ENCODE measurements around the gene CAMSAP2.

Gene CAMSAP2

DNA sequence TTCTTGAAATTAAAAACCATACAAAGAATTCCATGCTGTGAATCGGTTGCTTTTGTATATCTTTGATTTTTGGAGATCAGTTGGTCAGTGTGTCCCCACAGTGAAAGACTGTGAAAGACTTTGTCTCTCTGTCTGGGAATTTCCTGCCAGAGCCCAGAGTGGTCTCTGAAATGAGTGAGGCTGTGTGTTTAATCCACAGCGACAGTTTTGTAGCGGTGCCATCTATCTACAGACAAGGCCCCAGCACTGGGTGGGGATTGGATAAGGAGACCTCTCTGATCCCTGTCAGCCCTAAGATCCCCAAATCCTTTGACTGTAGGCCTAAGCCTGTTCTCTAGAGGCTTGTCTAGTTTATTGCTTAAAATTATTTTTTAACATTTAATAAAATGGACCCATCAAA is 144.4 kb downstream of the CAMSAP2 start:
- H3K4me3 ChIP-seq (ENCODE audit: low read depth, low read length), result no peak overlapping the region
- DNase-seq (ENCODE audit: low read depth, low spot score), result no peak
- TF ChIP-seq, protein P1, sequence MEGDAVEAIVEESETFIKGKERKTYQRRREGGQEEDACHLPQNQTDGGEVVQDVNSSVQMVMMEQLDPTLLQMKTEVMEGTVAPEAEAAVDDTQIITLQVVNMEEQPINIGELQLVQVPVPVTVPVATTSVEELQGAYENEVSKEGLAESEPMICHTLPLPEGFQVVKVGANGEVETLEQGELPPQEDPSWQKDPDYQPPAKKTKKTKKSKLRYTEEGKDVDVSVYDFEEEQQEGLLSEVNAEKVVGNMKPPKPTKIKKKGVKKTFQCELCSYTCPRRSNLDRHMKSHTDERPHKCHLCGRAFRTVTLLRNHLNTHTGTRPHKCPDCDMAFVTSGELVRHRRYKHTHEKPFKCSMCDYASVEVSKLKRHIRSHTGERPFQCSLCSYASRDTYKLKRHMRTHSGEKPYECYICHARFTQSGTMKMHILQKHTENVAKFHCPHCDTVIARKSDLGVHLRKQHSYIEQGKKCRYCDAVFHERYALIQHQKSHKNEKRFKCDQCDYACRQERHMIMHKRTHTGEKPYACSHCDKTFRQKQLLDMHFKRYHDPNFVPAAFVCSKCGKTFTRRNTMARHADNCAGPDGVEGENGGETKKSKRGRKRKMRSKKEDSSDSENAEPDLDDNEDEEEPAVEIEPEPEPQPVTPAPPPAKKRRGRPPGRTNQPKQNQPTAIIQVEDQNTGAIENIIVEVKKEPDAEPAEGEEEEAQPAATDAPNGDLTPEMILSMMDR (IDR thresholded peaks at IDR 0.05; ENCODE audit: insufficient read depth, low read length, missing control alignments), result no peak
- ChIA-PET POLR2A (no interaction called here), CTCF (interaction anchor here (0.7 kb wide), 1 partner anchor 134 kb away, joined by 3 read pairs; no protein-coding TSS in a partner anchor)

DNA sequence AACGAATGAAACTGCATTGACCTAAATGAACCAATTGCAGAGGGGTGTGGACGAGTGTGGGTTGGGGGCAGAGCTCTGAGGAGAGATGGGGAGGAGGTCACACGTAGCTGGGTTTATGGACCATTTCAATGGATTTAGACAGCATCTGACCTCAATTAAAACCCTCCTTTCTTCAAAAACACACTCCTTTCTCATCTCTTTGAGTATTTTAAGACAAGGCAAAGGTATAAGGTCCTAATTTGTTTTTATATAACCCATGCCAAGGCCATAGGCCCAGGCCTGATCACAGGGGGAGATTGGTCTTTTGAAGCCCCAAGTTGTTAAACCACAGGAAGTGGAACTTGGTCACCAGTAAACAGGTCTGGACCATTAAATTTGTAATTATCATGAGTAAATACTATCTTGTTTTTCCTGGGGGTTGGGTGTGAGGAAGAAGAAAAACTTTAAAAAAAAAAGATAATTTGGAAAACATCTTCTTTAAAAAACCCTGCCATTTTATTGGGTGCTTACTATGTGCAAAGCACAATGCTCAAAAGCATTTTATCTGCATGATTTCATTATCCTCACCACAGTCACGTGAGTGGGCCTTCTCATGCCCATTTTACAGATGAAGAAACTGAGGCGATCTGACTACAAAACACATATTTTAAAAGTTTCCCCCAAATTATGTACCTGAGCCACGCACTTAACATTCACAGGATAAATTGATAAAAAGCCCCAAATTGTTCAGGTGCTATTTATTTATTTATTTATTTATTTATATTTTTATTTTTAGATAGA is 147.1 kb downstream of the CAMSAP2 start:
- POLR2A ChIA-PET, result no interaction called here
- no peak for DNase-seq (ENCODE audit: low read depth, low spot score)
- H3K4me3 ChIP-seq (ENCODE audit: low read depth, low read length), result no peak overlapping the region
- TF ChIP-seq, protein P1 (IDR thresholded peaks at IDR 0.05; ENCODE audit: insufficient read depth, low read length, missing control alignments), result no peak
- CTCF ChIA-PET, result no interaction called here

DNA sequence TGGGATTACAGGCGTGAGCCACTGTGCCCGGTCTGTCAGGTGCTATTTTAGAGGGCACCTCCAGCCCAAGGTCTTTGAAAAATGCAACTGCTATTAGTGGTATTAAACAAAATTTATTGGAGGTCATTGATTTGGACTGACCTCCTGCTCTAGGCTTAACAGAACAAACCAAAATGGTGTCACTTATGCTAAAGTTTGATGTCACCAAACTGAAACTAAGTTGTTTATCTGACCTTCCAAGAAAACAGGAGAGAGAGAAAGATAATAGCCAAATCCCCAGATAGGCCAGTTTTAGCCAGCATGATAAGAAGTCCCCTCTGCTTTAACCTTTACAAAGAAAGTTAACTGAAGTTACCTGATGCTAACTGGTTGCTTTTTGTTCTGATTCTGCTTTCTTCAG is 147.9 kb downstream of the CAMSAP2 start:
- DNase-seq (ENCODE audit: low read depth, low spot score), result no peak
- no peak overlapping the region for H3K4me3 ChIP-seq (ENCODE audit: low read depth, low read length)
- TF ChIP-seq, protein P1 (IDR thresholded peaks at IDR 0.05; ENCODE audit: insufficient read depth, low read length, missing control alignments), result no peak
- ChIA-PET POLR2A (interaction anchor here (0.6 kb wide), 1 partner anchor 150 kb away, joined by 3 read pairs; no protein-coding TSS in a partner anchor), CTCF (no interaction called here)

DNA sequence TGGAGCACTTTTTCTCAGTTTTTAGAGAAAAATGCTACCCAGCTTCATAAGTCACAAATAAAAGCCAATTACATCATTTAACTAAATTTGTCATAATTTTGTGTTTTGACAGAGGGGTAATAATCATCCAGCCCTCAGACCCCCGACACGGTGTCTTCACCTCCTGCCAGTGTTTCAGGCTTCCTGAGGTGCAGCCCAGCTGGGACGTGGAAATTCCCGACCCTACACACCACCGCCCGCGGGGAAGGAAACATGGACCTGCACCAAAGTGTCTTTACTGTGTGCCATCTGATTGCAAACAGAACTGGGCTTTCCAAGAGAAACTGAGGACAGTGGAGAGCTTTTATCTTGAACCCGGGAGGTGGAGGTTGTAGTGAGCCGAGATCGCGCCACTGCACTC is 148.3 kb downstream of the CAMSAP2 start:
- TF ChIP-seq, protein P1 (IDR thresholded peaks at IDR 0.05; ENCODE audit: insufficient read depth, low read length, missing control alignments), result no peak
- H3K4me3 ChIP-seq (ENCODE audit: low read depth, low read length), result no peak overlapping the region
- ChIA-PET POLR2A (interaction anchor here (0.6 kb wide), 1 partner anchor 150 kb away, joined by 3 read pairs; no protein-coding TSS in a partner anchor), CTCF (no interaction called here)
- no peak for DNase-seq (ENCODE audit: low read depth, low spot score)

DNA sequence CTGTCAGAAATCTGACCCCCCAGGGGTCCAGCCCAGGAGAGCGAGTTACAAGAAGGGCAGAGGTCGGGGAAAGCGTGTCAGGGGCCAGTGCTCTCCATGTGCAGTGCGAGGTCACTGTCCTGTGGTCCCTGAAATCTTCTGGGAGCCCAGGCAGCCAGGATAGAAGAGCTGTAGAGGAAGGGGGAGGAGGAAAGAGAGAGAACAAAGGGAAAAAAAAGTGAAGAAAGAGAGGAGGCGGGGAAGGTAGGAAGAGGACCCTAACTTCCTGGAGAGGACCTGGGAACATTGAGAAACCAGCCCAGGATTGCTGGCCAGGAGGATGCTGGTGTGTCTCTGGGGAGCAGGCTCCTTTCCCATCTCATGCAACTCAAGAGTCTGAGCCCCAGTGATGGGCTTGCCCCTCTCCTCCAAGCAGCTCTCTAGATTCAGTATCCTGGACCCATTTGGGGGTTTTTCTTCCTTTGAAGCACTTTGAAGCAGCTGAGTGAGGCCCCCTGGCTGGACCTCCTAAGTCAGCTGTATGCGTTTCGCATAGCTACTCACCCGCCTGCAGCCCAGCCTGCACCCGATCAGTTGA is 149.2 kb downstream of the CAMSAP2 start:
- CTCF ChIA-PET, result interaction anchor here (1.0 to 1.3 kb wide), 3 partner anchors 9 to 155 kb away, joined by 3 read pairs; no protein-coding TSS in a partner anchor
- POLR2A ChIA-PET, result no interaction called here
- DNase-seq (ENCODE audit: low read depth, low spot score), result no peak
- TF ChIP-seq, protein P1 (IDR thresholded peaks at IDR 0.05; ENCODE audit: insufficient read depth, low read length, missing control alignments), result no peak
- no peak overlapping the region for H3K4me3 ChIP-seq (ENCODE audit: low read depth, low read length)

DNA sequence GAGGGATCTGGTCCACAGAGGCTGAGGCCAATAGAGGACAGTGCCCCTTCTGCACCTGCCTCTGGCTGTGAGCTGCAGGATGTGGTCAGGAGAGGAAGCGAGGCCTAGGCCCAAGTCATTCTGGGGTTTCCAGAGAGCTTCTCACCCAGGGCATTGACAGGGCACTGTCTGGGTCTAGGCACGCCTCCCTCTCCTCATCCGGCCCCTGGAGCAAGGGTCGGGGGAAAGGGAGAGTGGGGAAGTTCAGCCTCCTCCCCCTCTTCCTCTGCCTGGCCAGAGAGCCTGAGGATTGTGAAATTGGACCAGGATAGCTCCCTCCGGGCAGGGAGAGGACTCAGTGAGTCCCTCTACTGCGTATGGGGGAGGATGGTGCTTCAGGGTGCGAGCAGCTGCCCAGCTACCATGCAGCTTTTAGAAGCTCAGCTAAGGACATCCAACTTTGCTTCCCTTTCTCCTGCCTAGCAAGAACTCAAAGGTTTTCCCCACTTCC is 149.7 kb downstream of the CAMSAP2 start:
- TF ChIP-seq, protein P1 (IDR thresholded peaks at IDR 0.05; ENCODE audit: insufficient read depth, low read length, missing control alignments), result no peak
- ChIA-PET CTCF (interaction anchor here (0.6 to 1.3 kb wide), 4 partner anchors 10 to 155 kb away, joined by 3 read pairs; no protein-coding TSS in a partner anchor), POLR2A (no interaction called here)
- no peak overlapping the region for H3K4me3 ChIP-seq (ENCODE audit: low read depth, low read length)
- no peak for DNase-seq (ENCODE audit: low read depth, low spot score)

Data from AG04449 (cell line).